Breast epithelium (tissue), 4 donors: Measurements from ENCODE around the gene EVL. TPM values are rescaled to one million over a fixed set of nuclear protein-coding genes. Genes with fewer than 3 reads are reported as not detected.
"Not testable (repeated sequence)": the region's sequence is repeated elsewhere in the genome, so short reads cannot be mapped to it uniquely, and the experiment has no call there.

Experiments used
- DNase-seq, 2 donors: peaks; one replicate each; pipeline ENCODE4 v3.0.0-alpha.2; 2019; ENCODE audit warnings: low spot score in 2 of 2
- H3K27ac ChIP-seq, 2 donors: fragments of 200-600 bp; sonication (generic) in 1 of 2; one replicate each; pipeline ENCODE4 v1.5.1; 2016 to 2019; ENCODE audit warnings: mild to moderate bottlenecking in 1 of 2
- H3K27me3 ChIP-seq, 2 donors: fragments of 200-600 bp; sonication (generic) in 1 of 2; one replicate each; pipeline versions ENCODE4 v1.5.1 to v1.6.0; 2017 to 2019; ENCODE audit warnings: control low read depth in 1 of 2, mild to moderate bottlenecking in 1 of 2
- H3K36me3 ChIP-seq: fragments of 200-600 bp; one replicate; pipeline ENCODE4 v1.5.1; 2019
- H3K4me1 ChIP-seq, 2 donors: fragments of 200-600 bp; sonication (generic); one replicate each; pipeline ENCODE4 v1.5.1; 2016 to 2019; ENCODE audit warnings: control low read depth in 1 of 2
- H3K4me3 ChIP-seq, 3 donors: fragments of 200-600 bp; sonication (generic); 1 replicate in 2 of 3; 2 replicates in 1 of 3; pipeline ENCODE4 v1.5.1; 2016 to 2019; ENCODE audit warnings: mild to moderate bottlenecking in 3 of 3, moderate library complexity in 2 of 3
- H3K9me3 ChIP-seq, 2 donors: fragments of 200-600 bp; sonication (generic) in 1 of 2; one replicate each; pipeline ENCODE4 v1.5.1; 2016 to 2019; ENCODE audit warnings: control low read depth in 1 of 2
- POLR2A ChIP-seq: fragments of 450-650 bp; IDR thresholded peaks from one replicate; pipeline ENCODE4 v1.6.1; 2016; ENCODE audit warnings: antibody characterized with exemption, mild to moderate bottlenecking, moderate library complexity
- POLR2AphosphoS5 ChIP-seq, 3 donors: sonication (generic); formaldehyde crosslinking; IDR thresholded peaks; one replicate each; pipeline ENCODE4 v1.6.1; 2017; ENCODE audit warnings: antibody characterized with exemption in 3 of 3
- intact Hi-C: fragments of 100-400 bp; cut with DNase I; formaldehyde crosslinking; loops from one replicate; pipeline ENCODE4 v1.15.1; 2023; ENCODE audit warnings: low total_unique reads
- total RNA-seq, 3 donors: library from RNA; depleted of rRNA; stranded (reverse); fragments of >200 nt; gene quantifications; one replicate each; pipeline ENCODE4 v1.1.0, GENCODE V29; 2016
- TF ChIP-seq, protein P1 (sequence below), 3 donors: fragments of 450-650 bp; IDR thresholded peaks; one replicate each; pipeline ENCODE4 v1.5.1; 2016 to 2017; ENCODE audit warnings: antibody characterized with exemption in 3 of 3, mild to moderate bottlenecking in 3 of 3, moderate library complexity in 3 of 3

Gene EVL
- total RNA-seq, 3 donors from 2014 or later: 50.7 to 116 (median 107) TPM

DNA sequence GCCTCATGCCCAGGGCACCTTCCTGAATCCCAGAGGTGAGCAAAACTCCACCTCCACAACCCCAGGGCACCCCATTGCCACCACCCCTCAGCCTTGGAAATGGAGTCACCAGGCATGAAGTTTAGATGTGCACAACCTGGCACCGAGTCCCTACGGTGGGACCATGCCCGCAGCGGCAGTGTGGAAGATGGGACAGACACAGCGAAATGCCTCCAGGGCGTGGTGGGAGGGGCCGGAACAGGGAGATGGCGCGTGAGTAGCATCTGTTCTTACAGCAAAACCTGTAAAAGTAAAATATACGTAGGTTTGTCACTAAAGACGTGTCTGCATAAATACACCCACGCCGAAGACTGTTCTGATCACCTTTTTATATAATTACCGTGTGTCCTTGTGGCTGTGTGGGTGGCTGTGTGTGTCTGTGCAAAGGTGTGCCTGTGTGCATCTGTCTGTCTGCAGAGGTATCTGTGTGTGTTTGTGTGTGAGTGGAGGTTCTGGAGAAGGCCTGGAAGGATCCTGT is 111.6 kb downstream of the EVL start:
- no peak overlapping the region for H3K4me3 ChIP-seq
- H3K27me3 ChIP-seq: no peaks in the 10 kb centered on the region
- DNase-seq: no peak
- H3K4me1 ChIP-seq: no peaks in the 10 kb centered on the region
- TF ChIP-seq POLR2A: no peak
- TF ChIP-seq, protein P1, sequence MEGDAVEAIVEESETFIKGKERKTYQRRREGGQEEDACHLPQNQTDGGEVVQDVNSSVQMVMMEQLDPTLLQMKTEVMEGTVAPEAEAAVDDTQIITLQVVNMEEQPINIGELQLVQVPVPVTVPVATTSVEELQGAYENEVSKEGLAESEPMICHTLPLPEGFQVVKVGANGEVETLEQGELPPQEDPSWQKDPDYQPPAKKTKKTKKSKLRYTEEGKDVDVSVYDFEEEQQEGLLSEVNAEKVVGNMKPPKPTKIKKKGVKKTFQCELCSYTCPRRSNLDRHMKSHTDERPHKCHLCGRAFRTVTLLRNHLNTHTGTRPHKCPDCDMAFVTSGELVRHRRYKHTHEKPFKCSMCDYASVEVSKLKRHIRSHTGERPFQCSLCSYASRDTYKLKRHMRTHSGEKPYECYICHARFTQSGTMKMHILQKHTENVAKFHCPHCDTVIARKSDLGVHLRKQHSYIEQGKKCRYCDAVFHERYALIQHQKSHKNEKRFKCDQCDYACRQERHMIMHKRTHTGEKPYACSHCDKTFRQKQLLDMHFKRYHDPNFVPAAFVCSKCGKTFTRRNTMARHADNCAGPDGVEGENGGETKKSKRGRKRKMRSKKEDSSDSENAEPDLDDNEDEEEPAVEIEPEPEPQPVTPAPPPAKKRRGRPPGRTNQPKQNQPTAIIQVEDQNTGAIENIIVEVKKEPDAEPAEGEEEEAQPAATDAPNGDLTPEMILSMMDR (IDR thresholded peaks at IDR 0.05): no peak
- TF ChIP-seq POLR2AphosphoS5 (IDR thresholded peaks at IDR 0.05): no peak
- H3K9me3 ChIP-seq: no peaks in the 10 kb centered on the region
- no peak overlapping the region for H3K27ac ChIP-seq
- intact Hi-C loops: no loop called here
- H3K36me3 ChIP-seq: no peaks in the 10 kb centered on the region

DNA sequence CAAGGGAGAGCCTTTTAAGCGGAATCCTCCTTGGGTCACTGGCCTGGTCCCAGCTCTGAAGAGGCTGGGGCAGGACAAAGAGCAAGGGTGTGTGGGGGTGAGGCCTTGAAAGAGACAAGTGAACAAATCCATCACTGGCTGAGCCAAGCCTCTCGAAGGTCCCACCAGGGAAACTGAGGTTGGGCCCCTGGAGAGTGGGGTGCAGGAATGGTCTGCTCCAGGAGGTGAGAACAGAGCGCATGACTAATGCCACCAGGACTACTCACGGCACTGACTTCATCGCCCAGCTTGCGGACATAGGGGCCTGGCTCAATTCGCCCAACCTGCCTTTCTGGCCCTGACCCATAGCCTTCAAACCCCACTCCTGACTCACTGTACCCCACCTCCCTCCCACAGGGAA is 113.5 kb downstream of the EVL start:
- TF ChIP-seq POLR2A: no peak
- TF ChIP-seq, protein P1 (IDR thresholded peaks at IDR 0.05): no peak
- TF ChIP-seq POLR2AphosphoS5 (IDR thresholded peaks at IDR 0.05): no peak
- no peaks in the 10 kb centered on the region for H3K27me3 ChIP-seq
- intact Hi-C loops: no loop called here
- no peak for DNase-seq
- no peaks in the 10 kb centered on the region for H3K36me3 ChIP-seq
- no peak overlapping the region for H3K4me3 ChIP-seq
- no peaks in the 10 kb centered on the region for H3K9me3 ChIP-seq
- H3K4me1 ChIP-seq: no peaks in the 10 kb centered on the region
- H3K27ac ChIP-seq: no peak overlapping the region

DNA sequence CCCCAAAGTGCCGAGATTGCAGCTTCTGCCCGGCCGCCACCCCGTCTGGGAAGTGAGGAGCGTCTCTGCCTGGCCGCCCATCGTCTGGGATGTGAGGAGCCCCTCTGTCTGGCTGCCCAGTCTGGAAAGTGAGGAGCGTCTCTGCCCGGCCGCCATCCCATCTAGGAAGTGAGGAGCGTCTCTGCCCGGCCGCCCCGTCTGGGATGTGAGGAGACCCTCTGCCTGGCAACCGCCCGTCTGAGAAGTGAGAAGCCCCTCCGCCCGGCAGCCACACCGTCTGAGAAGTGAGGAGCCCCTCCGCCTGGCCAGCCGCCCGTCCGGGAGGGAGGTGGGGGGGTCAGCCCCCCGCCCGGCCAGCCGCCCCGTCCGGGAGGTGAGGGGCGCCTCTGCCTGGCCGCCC is 115.4 kb downstream of the EVL start:
- H3K4me1 ChIP-seq, H3K9me3 ChIP-seq, H3K27ac ChIP-seq, DNase-seq, H3K27me3 ChIP-seq, H3K36me3 ChIP-seq, H3K4me3 ChIP-seq, intact Hi-C loops: not testable (repeated sequence)

DNA sequence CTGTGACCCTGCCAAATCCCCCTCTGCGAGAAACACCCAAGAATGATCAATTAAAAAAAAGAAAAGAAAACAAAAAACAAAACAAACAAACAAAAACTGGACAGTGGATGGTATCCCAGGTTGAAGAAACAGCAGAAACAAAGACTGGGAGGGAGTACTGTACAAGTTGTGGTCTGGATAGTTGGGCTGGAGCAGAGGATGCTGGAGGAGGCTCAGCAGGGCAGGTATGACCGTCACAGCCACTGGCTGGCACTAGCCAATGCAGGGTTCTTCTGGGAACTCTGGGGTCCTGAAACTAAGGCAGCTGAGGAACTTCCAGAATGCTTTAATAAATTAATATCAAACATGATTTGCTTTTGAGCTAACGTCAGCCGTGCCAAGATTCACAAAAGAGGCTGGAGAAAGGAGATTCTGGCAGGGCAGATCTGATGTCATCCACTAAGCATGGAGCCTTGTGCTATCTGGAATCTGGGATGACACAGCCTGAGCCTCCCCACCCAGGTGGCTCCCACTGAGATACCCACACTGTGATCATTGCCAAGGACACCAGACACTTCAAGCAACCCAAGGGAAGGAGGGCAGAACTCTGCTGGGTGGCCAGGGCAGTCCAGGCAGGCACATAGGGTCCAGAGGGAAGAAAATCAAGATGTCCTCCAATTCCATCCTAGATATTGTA is 116.8 kb downstream of the EVL start:
- H3K27ac ChIP-seq, intact Hi-C loops, H3K4me3 ChIP-seq, H3K4me1 ChIP-seq, H3K9me3 ChIP-seq, H3K36me3 ChIP-seq, DNase-seq, H3K27me3 ChIP-seq: not testable (repeated sequence)

DNA sequence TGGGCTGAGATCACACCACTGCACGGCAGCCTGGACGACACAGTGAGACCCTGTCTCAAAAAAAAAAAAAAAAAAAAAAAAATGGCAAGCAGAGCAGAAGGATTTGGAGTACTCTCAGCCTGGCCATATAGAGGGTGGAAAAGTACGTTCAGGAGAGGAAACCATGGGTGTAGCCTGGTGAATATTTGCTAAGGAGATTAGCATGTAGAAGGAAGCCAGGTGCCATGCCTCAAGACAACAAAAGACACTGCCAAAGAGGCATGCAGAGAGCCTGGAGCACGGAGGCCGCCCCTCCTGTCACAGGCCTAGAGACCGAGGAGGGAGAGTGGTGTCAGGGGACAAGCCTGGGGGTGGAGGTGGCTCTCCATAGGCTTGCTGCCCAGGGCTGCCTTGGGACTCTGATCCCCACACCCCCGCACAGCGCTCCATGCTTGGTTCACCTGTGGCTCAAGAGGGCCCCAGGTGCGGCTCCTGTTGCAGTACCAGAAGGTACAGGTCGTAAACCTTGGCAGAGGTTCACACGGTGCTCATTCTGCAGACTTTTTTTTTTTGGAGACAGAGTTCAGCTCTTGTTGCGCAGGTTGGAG is 122.1 kb downstream of the EVL start:
- no peaks in the 10 kb centered on the region for H3K27me3 ChIP-seq
- TF ChIP-seq POLR2AphosphoS5 (IDR thresholded peaks at IDR 0.05) (no peak), POLR2A (no peak)
- TF ChIP-seq, protein P1 (IDR thresholded peaks at IDR 0.05): no peak
- H3K9me3 ChIP-seq: no peaks in the 10 kb centered on the region
- H3K4me1 ChIP-seq: peaks cover 2 to 3% of the 10 kb centered on the region in 2 donors
- H3K36me3 ChIP-seq: no peaks in the 10 kb centered on the region
- no peak for DNase-seq
- no peak overlapping the region for H3K4me3 ChIP-seq
- no peak overlapping the region for H3K27ac ChIP-seq
- intact Hi-C loops: no loop called here

DNA sequence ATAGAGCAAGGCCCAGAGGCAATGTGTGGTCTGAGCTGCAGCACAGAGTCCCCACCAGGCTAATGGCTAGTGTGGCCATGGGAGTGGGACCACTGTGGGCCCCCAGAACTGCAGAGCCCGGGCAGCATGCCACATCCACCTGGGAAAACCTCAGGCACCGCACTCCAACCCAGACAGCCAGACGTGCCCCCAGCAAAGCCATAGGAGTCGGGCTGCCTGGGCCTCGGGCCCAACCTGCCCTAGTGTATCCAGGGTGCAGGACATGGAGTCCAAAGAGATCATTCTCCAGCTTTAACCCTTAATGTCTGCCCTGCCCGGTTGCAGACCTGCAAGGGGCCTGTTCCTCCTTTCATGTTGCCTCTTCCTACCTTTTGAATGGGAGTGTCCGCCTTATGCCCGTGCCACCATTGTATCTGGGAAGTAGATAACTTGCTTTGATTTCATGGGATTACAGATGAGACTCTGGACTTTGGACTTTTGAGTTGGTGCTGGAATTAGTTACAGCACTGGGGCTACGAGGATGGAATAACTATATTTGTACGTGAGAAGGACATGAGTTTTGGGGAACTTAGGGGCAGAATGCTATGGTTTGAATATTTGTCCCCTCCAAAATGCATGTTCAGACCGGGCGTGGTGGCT is 123.3 kb downstream of the EVL start:
- Histone ChIP-seq H3K27ac (no peak overlapping the region), H3K27me3 (no peaks in the 10 kb centered on the region), H3K36me3 (no peaks in the 10 kb centered on the region), H3K4me3 (no peak overlapping the region), H3K4me1 (peaks cover 4 to 6% of the 10 kb centered on the region in 2 donors), H3K9me3 (no peaks in the 10 kb centered on the region)
- TF ChIP-seq POLR2A: no peak
- TF ChIP-seq POLR2AphosphoS5 (IDR thresholded peaks at IDR 0.05): no peak
- TF ChIP-seq, protein P1 (IDR thresholded peaks at IDR 0.05): no peak
- intact Hi-C loops: no loop called here
- no peak for DNase-seq
